HG02973 (cell line): ENCODE data around the gene FBXL2.

Experiments
- ATAC-seq: cut with Tn5 transposase; IDR thresholded peaks from one replicate; pipeline ENCODE4 v1.9.1; 2021; ENCODE audit warnings: moderate library complexity; ENCODE audit not compliant: unreplicated experiment

FBXL2 gene

GRCh38 chr3:33277193-33277882 lies at the start of gene FBXL2:
Gene FBXL2 (plus strand): TSS chr3:33277442. CDS start chr3:33277513, 71 bp downstream.
- ATAC-seq = peak; percentile 91

DNA sequence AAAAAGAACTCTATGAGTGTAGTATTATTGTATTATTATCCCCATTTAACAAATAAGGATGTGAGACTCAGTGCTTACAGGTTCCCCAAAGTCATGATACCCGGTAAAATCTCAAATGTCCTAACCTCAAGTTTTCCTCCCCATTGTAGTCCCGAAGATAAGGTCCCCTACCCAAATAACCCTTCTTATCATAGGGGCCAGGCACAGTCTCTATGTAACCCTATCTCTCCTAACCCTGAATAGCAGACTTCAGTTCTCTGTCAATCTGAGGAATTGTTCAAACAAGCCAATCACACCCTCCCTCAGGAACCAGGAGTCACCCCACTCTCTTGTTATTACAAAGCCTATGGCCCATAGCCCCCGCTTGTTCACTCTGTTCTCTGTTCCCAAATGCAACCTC lies 48.2 kb upstream of the FBXL2 start:
- ATAC-seq = no peak

- no peak for ATAC-seq
These were observed 47.3 kb upstream of the FBXL2 start for GRCh38 chr3:33229947-33230346.

GRCh38 chr3:33231756-33232465 lies 45.3 kb upstream of the FBXL2 start:
- ATAC-seq = no peak

DNA sequence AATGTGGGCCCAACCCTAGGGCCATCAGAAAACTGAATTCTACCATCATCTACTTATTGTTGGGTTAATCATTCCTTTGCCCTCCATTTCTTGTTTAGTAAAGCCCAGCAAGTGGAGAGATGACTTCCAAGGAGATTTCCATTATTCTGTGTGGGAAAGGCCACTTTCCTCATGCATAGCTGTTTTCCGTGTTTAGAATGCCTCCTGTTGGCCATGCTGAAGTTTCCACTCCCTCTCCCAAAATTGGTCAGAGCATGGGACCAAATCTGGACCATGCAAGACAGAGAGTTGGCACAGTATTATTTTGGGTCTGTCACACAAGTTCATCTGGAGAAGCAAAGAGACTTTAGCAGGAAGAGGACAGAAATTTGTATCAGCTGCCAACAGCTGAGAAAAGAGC lies 43.4 kb upstream of the FBXL2 start:
- no peak for ATAC-seq

GRCh38 chr3:33236005-33236404 lies 41.2 kb upstream of the FBXL2 start:
- ATAC-seq = no peak

DNA sequence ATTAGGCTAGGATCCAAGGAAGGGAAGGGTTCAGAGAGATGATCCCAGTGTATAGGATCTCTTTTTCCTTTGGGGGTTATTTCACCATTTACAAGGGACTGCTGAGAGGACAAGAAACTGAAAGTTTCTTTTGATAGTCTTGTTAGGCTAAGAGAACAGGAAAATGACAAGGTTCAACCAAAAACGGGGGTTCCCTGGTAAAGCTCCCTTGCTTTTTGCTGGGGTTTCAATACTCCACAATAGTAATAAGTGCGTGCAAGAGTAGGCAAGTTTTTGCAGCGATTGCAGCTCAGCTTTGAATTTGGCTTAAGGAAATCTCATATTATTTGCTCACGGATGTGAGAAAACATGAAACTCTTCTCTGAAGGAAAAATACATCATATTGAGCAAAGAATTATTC lies 39.8 kb upstream of the FBXL2 start:
- ATAC-seq = no peak

- ATAC-seq = no peak
These were observed 38.3 kb upstream of the FBXL2 start for GRCh38 chr3:33238923-33239322.

GRCh38 chr3:33240261-33240660 lies 37.0 kb upstream of the FBXL2 start:
- ATAC-seq = no peak

- no peak for ATAC-seq
These were observed 30.5 kb upstream of the FBXL2 start for GRCh38 chr3:33246786-33247185.

DNA sequence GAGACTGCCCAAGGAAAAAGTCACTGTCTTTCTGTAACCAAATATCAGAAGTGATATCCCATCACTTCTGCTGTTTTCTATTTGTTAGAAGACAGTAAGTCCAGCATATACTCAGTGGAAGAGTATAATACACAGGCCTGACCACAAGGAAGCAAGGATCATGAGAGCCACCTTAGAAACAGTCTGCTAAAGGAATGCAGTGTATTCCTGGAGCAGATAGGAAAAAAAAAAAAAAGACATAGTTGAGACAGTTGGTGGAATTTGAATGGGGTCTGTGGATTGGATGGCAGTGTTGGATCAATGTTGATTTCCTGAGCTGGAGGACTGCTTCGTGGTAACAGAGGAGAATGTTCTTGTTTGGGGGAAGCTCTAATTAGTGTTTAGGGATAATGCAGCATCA lies 26.5 kb upstream of the FBXL2 start:
- no peak for ATAC-seq

DNA sequence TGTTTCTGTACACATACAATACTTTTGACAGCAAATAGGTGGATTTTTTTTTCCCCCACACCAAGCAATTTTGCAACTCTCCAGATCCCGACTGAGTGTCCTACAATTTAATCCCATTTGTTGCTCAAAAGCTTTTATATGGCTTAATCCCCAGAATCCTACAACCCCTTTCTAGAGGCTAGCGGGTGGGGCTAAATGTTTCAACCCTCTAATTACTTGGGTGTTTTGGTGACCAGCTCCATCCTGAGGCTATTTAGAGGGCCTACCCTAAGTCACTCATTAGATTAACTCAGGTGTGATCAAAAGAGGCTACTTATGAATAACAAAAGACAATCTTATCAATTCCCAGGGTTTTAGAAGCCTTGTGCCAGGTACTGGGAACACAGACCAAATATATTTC lies 21.0 kb upstream of the FBXL2 start:
- ATAC-seq = no peak

DNA sequence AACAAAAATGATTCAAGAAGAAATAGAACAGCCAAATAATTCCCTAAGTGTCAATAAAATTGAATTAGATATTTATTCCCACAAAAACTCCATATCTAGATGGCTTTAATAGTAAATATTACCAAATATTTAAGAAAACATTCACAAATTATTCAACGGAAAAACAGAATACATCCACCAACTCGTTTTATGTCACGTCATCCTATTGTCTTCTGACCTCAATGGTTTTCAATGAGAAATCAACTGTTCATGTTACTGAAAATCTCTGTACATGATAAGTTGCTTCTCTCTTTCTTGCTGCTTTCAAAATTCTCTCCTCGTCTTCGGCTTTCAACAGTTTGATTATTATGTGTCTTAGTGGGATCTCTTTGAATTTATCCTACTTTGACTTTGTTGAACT lies 17.1 kb upstream of the FBXL2 start:
- no peak for ATAC-seq

- ATAC-seq = no peak
These were observed 7.9 kb upstream of the FBXL2 start for GRCh38 chr3:33269385-33269784.

DNA sequence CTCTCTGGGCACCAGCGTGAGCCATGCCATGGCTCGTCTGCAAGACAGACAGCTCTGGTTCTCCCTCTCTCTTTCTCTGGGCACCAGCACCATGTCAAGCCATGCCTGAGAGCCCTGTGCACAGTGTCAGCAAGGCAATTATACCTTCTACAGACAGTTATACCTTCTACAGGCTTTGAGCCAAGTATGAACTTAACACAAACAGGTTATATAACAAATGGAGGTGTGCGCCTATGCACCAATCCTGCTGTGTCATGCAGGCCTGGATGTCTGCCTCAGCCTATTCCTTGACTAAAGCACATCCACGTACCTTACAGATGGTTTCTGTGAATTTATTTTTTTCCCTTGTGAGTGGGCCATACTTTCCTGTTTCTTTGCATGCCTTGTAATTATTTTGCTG lies 5.9 kb upstream of the FBXL2 start:
- ATAC-seq = no peak

- no peak for ATAC-seq
These were observed 3.6 kb upstream of the FBXL2 start for GRCh38 chr3:33273628-33274027.

DNA sequence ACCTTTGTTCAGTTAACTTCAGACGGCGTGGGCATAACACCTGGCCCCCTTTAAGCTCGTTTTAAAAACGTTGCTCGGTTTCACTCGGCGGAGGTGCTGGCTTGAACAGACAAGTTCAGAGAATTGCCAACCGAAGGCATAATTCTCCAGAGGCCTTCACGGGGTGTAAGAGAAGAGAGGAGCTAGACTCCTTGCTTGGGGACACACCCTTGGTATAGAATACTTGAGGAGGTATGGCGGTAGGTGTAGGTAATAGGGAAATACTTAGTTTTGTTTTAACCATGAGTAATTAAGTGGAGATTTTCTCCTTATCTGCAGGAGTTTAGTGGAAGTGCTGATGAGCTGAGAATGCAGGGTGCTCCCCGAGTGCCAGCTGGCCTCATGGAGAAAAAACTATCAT lies 921 bp downstream of the FBXL2 start:
- no peak for ATAC-seq

DNA sequence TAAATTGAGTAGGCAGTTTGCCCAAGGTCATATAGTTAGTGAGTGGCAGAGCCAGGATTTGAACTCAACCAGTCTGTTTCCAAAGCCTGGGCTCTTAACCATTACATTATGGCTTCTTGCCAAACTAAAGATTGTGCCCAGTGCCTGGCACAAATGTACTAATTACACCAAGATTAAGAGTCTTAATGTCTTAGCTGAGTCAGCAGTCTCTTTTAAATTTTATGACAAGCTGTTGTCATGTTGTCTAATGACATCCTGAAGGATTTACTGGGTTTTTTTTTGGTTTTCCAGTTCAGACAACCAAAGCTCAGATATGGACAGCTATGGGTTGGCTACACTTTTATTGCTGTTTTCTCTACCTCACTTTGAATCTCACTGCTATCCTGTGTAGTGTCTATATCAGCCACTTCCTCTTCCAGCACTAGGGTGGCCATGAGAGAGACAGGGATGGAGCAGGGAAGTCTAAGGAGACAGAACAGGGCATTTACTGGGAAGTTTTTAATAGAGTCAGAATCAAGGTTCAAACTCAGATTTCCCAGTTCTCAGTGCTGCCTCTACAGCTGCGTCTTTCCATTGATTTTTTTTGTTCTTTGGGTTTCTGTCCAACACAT lies 10.5 kb downstream of the FBXL2 start:
- ATAC-seq = no peak

DNA sequence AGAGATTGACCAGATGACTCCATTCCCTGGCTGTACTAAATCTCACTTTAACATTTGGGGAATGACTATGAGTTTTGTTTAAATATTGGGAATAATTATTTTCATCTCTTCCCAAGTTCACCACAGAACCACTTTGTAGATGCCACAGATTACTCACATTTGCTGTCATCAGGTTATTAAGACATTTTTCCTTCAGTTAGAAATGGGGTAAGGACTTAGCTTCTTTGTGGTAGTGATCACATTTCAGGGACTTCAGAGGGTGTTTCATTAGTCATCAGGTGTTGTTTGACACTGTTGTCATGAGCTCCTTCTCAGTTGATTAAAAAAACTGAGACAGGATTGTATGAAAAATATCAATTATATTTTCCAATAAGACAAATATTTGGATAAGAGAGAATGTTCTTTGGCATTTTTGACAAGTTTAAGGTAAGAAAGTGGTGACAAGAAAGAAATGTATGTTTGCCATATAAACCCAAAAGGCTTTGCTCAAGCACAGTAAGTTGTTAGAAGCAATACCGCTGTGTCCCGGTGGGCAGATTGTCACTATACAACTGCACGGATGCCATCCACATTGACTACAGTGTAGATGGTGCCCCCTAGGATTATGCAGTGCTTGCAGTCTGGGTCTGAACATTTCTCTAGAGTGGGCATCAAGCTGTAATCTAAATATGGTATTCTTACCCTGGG lies 22.3 kb downstream of the FBXL2 start:
- no peak for ATAC-seq

DNA sequence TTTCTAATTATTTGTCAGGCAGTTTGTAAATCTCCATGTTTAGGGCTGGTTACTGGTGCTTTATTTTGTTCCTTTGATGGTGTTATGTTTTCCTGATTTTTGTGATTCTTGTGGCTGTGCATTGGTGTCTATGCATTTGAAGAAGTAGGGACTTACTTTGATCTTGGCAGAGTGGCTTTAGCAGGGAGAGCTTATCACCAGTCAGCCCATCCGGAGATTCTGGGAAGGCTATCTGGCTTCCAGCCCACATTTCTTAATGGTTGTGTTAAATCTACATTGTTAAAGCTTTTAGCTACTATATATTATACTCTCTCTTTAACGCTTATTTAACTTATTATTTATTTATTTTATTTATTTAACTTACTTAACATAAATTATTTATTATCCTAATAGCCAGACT lies 35.1 kb downstream of the FBXL2 start:
- no peak for ATAC-seq

GRCh38 chr3:33313331-33313730 lies 36.1 kb downstream of the FBXL2 start:
- ATAC-seq = no peak

DNA sequence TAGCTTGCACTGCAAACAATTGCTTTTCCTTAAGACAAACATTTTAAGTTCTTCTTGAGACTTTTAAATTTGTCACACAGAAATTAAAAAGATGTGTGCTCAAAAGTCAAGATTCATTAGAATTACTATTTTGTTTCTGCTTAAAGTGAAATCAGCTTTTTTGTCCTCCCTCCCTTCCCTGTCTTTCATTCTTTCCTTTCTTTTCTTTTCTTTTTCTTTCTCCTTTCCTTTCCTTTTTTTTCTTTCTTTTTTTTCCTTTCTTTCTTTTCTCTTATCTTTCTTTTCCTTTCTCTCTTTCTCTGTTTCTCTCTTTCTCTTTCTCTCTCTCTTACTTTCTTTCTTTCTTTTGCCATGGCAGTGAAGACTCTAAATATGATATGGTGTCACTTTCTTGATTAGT lies 37.8 kb downstream of the FBXL2 start:
- no peak for ATAC-seq
